ENCODE measurements around the gene ATP5F1B.

ATP5F1B gene

GRCh38 chr12:56614627-56615026 is 31.2 kb downstream of the ATP5F1B start:
- DNase-seq (ENCODE audit: low read depth) = no peak
- TF ChIP-seq, protein P1, sequence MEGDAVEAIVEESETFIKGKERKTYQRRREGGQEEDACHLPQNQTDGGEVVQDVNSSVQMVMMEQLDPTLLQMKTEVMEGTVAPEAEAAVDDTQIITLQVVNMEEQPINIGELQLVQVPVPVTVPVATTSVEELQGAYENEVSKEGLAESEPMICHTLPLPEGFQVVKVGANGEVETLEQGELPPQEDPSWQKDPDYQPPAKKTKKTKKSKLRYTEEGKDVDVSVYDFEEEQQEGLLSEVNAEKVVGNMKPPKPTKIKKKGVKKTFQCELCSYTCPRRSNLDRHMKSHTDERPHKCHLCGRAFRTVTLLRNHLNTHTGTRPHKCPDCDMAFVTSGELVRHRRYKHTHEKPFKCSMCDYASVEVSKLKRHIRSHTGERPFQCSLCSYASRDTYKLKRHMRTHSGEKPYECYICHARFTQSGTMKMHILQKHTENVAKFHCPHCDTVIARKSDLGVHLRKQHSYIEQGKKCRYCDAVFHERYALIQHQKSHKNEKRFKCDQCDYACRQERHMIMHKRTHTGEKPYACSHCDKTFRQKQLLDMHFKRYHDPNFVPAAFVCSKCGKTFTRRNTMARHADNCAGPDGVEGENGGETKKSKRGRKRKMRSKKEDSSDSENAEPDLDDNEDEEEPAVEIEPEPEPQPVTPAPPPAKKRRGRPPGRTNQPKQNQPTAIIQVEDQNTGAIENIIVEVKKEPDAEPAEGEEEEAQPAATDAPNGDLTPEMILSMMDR (conservative IDR thresholded peaks at IDR 0.05; ENCODE audit: low read depth, low read length) = no peak
- no peak overlapping the region for H3K4me3 ChIP-seq (ENCODE audit: low read depth, low read length)

DNA sequence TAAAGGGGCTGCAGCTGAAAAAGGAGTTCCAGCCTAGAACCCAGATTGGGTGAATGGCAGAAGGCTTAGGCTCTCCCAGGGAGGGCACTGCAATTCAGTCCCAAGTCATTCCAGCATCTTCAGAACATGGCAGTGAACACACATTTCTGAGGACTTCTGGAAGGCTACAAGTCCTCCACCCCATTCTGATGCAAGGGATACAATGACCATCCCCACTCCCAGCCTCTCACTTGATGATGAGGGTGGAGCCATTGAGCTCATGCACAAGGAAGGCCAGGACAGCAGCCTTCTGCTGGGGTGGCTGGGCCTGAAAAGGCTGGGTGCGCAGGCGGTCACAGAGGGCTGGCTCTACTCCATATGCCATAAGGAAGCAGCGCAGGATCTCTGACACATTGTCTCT is 41.4 kb downstream of the ATP5F1B start:
- DNase-seq (ENCODE audit: low read depth) = no peak

DNA sequence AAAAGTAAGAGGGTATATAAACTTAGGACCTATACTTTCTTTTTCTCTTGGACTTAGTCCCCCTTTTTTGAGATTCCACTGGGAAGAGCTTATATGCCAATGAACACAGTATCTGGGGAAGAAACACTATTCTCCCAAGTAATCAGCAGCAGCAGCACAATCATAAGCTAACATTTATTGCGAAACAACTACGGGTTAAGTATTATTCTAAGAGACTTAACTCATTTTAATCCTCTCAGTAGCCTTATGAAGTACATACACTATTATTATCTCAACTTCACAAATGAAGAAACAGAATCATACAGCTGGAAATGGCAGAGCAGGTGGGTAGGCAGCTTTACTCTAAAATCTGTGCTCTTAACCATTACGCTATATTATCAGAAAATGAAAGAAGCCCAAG is 43.5 kb downstream of the ATP5F1B start:
- TF ChIP-seq, protein P1 (conservative IDR thresholded peaks at IDR 0.05; ENCODE audit: low read depth, low read length) = no peak
- DNase-seq (ENCODE audit: low read depth) = peak; percentile 28
- no peak overlapping the region for H3K4me3 ChIP-seq (ENCODE audit: low read depth, low read length)

More for the DNA sequence above, 41.4 kb downstream of the ATP5F1B start:
- no peak overlapping the region for H3K4me3 ChIP-seq (ENCODE audit: low read depth, low read length)
- TF ChIP-seq, protein P1 (conservative IDR thresholded peaks at IDR 0.05; ENCODE audit: low read depth, low read length) = no peak

GRCh38 chr12:56601503-56601902 is 44.3 kb downstream of the ATP5F1B start:
- TF ChIP-seq, protein P1 (conservative IDR thresholded peaks at IDR 0.05; ENCODE audit: low read depth, low read length) = peak; percentile 27
- peak; percentile 36 for DNase-seq (ENCODE audit: low read depth)
- no peak overlapping the region for H3K4me3 ChIP-seq (ENCODE audit: low read depth, low read length)

GRCh38 chr12:56600753-56601152 is 45.0 kb downstream of the ATP5F1B start:
- no peak for DNase-seq (ENCODE audit: low read depth)
- no peak overlapping the region for H3K4me3 ChIP-seq (ENCODE audit: low read depth, low read length)
- TF ChIP-seq, protein P1 (conservative IDR thresholded peaks at IDR 0.05; ENCODE audit: low read depth, low read length) = no peak

DNA sequence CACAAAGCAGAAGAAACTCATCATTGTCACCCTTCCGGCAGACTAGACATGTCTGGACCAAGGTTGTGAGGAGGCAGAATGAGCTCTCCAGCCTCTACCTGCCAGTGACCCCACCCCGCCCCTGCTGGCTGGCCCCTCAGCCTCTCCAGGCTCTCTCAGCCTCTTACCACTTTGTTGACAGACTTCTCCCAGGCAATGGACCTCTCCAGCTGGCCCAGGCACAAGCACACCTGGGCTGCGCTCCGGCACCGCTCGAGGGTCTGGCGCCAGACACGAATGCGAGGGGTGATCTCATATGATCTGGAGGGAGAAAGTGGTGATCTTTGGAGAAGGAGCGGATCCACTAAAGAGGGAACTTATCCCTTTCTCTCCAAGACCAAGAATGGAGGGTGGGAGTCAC is 46.0 kb downstream of the ATP5F1B start:
- TF ChIP-seq, protein P1 (conservative IDR thresholded peaks at IDR 0.05; ENCODE audit: low read depth, low read length) = no peak
- no peak overlapping the region for H3K4me3 ChIP-seq (ENCODE audit: low read depth, low read length)
- no peak for DNase-seq (ENCODE audit: low read depth)

- TF ChIP-seq, protein P1 (conservative IDR thresholded peaks at IDR 0.05; ENCODE audit: low read depth, low read length) = no peak
- DNase-seq (ENCODE audit: low read depth) = no peak
- no peak overlapping the region for H3K4me3 ChIP-seq (ENCODE audit: low read depth, low read length)
Measured at GRCh38 chr12:56599041-56599440, 46.7 kb downstream of the ATP5F1B start.

All from choroid plexus epithelial cell (primary cell).